Lung (tissue), 12 donors: ENCODE results near the gene EEF1A2. TPM values are rescaled to one million over a fixed set of nuclear protein-coding genes. Genes with fewer than 3 reads are reported as not detected.

Source experiments
- ATAC-seq: fragments of 200-7000 bp; cut with Tn5 transposase; one replicate; pipeline ENCODE4 v1.9.1; 2020; ENCODE audit warnings: moderate number of reproducible peaks; ENCODE audit not compliant: insufficient read depth, low FRiP score
- DNase-seq, 3 donors: peaks; one replicate each; pipeline ENCODE4 v3.0.0-alpha.2; 2013 to 2017
- H3K27ac ChIP-seq, 2 donors: one replicate each; pipeline ENCODE4 v1.5.1; 2013; ENCODE audit warnings: mild to moderate bottlenecking in 2 of 2, moderate library complexity in 2 of 2, control low read depth in 1 of 2, inconsistent platforms in 1 of 2, low read depth in 1 of 2, low read length in 1 of 2
- H3K27me3 ChIP-seq, 3 donors: one replicate each; pipeline ENCODE4 v1.5.1; 2013; ENCODE audit warnings: low read length in 2 of 3; ENCODE audit not compliant: control insufficient read depth in 3 of 3, insufficient read depth in 3 of 3
- H3K36me3 ChIP-seq, 4 donors: one replicate each; pipeline ENCODE4 v1.5.1; 2013; ENCODE audit warnings: low read length in 4 of 4, mild to moderate bottlenecking in 1 of 4, moderate library complexity in 1 of 4; ENCODE audit not compliant: control insufficient read depth in 4 of 4, insufficient read depth in 4 of 4
- H3K4me1 ChIP-seq, 5 donors: one replicate each; pipeline ENCODE4 v1.5.1; 2013; ENCODE audit warnings: low read length in 5 of 5, mild to moderate bottlenecking in 2 of 5, moderate library complexity in 1 of 5; ENCODE audit not compliant: control insufficient read depth in 5 of 5, insufficient read depth in 5 of 5
- H3K4me3 ChIP-seq: one replicate; pipeline ENCODE4 v1.5.1; 2013; ENCODE audit warnings: mild to moderate bottlenecking, control low read depth, moderate library complexity
- H3K9ac ChIP-seq, 2 donors: one replicate each; pipeline ENCODE4 v1.5.1; 2013; ENCODE audit warnings: low read length in 2 of 2, control low read depth in 1 of 2; ENCODE audit not compliant: insufficient read depth in 1 of 2
- H3K9me3 ChIP-seq, 4 donors: one replicate each; pipeline ENCODE4 v1.5.1; 2013; ENCODE audit warnings: low read length in 3 of 4, mild to moderate bottlenecking in 1 of 4, moderate library complexity in 1 of 4; ENCODE audit not compliant: control insufficient read depth in 4 of 4, insufficient read depth in 3 of 4
- WGBS, 2 donors: extraction: QIAGEN DNeasy Blood & Tissue Kit; methylation state at CpG; one replicate each; pipeline ENCODE4 v1.1.7; 2013; 5-methylcytosine and 5-hydroxymethylcytosine counted together
- polyA plus RNA-seq, 2 donors: library from polyadenylated mRNA; stranded (reverse); fragments of 200-250 nt; gene quantifications; one replicate each; pipeline ENCODE4 v1.2.1, GENCODE V29; 2013
- total RNA-seq, 2 donors: library from RNA; depleted of rRNA in 1 of 2; stranded (reverse); fragments of >200 nt in 1 of 2; gene quantifications; one replicate each; pipeline ENCODE4 v1.2.1, GENCODE V29; 2014 to 2021
- TF ChIP-seq, protein P1 (sequence below): IDR thresholded peaks from 2 replicates; pipeline ENCODE4 v1.5.1; 2012; ENCODE audit warnings: mild to moderate bottlenecking; ENCODE audit errors: control extremely low read depth, extremely low read depth
- donor health status: control.
- donor health status: control.
- donor health status: Bipolar disorder and iron deficiency.
- donor health status: healthy.
- donor health status: DM: yes; HTN: yes; CAD: no.

EEF1A2 gene
- total and polyA plus RNA-seq, 4 donors = 0.47 to 1.9 (median 1.0) TPM

DNA sequence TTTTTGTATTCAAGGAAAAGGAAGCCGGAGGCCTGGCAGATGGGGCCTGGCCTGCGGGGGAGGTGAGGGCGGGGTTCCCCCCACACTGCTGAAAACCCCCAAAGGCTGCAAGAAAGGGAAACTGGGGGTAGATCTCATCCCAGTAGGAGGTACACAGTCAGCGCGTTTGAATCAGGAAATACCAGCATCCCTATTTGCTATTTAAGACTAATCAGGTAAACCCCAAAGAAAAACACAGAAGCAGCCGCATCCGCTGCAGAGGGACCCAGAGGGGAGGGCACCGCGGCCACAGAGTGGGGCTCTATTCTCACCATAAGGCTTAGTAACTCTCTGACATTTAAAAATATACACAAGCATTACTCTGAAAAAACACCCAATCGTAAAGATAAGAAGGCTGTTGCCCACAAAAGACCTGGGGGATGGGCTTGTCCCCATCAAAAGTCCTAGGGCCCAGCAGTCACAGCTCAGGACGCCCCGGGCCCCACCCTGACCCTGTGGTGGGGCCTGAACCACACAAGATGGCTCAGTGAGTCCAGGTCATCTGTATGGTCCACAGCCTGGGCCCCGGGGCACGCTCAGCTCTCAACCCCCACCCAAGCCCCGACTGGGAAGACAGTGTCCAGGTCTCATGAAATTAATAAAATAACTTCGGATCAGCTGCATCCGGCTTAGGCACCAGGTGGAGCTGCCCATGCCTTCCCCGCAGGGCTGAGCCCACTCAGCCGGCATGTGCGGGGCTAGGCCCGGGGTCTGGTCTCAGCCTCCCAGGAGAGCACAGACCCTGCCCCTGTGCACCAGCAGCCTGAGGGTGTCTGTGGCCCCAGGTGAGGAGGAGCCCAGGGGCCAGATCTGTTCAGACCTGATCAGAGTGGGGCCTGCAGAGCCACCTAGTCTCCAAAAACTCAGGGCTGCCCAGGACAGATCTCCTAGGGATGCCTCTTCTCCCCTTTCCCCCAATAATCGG is 57.5 kb downstream of the EEF1A2 start:
- H3K27me3 ChIP-seq = no peaks in the 10 kb centered on the region
- WGBS, 2 donors = 20 to 45% methylated on average over 22 of the region's 22 CpGs
- ATAC-seq (no peak), DNase-seq (no peak)
- no peak overlapping the region for H3K27ac ChIP-seq
- H3K4me3 ChIP-seq = no peak overlapping the region
- no peaks in the 10 kb centered on the region for H3K9me3 ChIP-seq
- H3K4me1 ChIP-seq = peaks cover 0 to 6% (median 0%) of the 10 kb centered on the region in 5 donors
- H3K9ac ChIP-seq = no peak overlapping the region
- TF ChIP-seq, protein P1, sequence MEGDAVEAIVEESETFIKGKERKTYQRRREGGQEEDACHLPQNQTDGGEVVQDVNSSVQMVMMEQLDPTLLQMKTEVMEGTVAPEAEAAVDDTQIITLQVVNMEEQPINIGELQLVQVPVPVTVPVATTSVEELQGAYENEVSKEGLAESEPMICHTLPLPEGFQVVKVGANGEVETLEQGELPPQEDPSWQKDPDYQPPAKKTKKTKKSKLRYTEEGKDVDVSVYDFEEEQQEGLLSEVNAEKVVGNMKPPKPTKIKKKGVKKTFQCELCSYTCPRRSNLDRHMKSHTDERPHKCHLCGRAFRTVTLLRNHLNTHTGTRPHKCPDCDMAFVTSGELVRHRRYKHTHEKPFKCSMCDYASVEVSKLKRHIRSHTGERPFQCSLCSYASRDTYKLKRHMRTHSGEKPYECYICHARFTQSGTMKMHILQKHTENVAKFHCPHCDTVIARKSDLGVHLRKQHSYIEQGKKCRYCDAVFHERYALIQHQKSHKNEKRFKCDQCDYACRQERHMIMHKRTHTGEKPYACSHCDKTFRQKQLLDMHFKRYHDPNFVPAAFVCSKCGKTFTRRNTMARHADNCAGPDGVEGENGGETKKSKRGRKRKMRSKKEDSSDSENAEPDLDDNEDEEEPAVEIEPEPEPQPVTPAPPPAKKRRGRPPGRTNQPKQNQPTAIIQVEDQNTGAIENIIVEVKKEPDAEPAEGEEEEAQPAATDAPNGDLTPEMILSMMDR = no peak
- no peaks in the 10 kb centered on the region for H3K36me3 ChIP-seq

DNA sequence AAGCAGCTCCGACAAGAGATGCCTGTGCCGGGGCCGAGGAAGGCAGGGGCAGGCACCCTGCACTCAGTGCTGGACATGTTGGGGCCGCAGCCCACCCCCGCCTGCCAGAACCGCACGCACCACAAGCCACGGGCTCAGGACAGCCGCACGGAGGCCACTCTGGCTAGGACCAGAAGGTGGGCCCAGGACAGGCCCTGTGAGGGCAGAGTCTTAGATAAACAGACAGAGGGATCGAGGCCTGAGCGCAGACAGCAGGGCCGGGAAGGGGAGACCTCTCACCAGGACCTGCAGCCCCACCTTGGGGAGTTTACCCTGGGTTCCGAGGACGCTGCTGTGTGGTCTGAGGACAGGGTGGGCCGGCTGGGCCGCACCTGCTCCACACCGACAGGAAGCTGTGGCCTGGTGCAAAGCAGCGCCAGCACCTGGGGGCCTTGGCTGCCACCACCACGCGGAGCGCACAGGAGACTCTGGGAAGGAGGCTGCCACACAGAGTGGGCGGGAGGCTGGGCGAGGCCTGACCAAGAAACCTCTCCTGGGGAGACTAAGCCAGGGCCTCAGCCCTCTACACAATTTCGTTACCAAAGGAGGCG is 58.4 kb downstream of the EEF1A2 start:
- DNase-seq (no peak), ATAC-seq (no peak)
- TF ChIP-seq, protein P1 = no peak
- no peaks in the 10 kb centered on the region for H3K9me3 ChIP-seq
- no peaks in the 10 kb centered on the region for H3K36me3 ChIP-seq
- no peak overlapping the region for H3K27ac ChIP-seq
- no peaks in the 10 kb centered on the region for H3K27me3 ChIP-seq
- H3K9ac ChIP-seq = no peak overlapping the region
- no peak overlapping the region for H3K4me3 ChIP-seq
- H3K4me1 ChIP-seq = peaks cover 0 to 6% (median 0%) of the 10 kb centered on the region in 5 donors
- 81 to 83% methylated on average over 26 of the region's 26 CpGs for WGBS, 2 donors

DNA sequence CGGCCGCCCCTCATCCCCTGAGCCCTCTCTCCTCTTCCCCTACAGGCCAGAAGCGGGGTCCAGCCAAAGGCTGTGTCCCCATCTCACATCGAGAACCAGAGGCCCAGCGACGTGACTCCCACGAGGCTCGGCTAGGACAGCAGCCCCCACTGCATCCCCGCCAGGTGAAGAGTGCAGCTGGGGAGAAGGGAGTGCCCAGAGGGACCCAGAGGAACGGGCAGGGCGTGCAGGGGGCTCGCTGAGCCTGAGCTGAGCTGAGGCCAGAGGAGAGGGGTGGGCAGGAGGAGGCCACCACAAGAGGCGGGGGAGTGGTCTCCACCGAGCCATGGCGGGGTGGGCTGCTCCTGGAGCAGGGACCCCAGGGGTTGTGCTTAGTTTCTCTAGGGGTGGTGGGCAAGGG is 59.0 kb downstream of the EEF1A2 start:
- DNase-seq = no peak
- H3K27me3 ChIP-seq = no peaks in the 10 kb centered on the region
- no peak overlapping the region for H3K4me3 ChIP-seq
- peaks cover 0 to 12% (median 0%) of the 10 kb centered on the region in 5 donors for H3K4me1 ChIP-seq
- TF ChIP-seq, protein P1 = no peak
- no peaks in the 10 kb centered on the region for H3K9me3 ChIP-seq
- no peaks in the 10 kb centered on the region for H3K36me3 ChIP-seq
- WGBS, 2 donors = 90 to 92% methylated on average over 15 of the region's 15 CpGs
- ATAC-seq = no peak
- H3K9ac ChIP-seq = no peak overlapping the region
- no peak overlapping the region for H3K27ac ChIP-seq
